Body of pancreas (tissue), 4 donors: ENCODE data around the gene CYB5A. TPM values are rescaled to one million over a fixed set of nuclear protein-coding genes. Genes with fewer than 3 reads are reported as not detected.

Experiments
- ATAC-seq: fragments of 150-250 bp; one replicate; pipeline ENCODE4 v1.9.1; 2016
- DNase-seq, 4 donors: peaks; one replicate each; pipeline ENCODE4 v3.0.0-alpha.2; 2019
- H3K27ac ChIP-seq, 4 donors: fragments of 200-600 bp; sonication (generic); 1 replicate in 3 of 4; 2 replicates in 1 of 4; pipeline versions ENCODE4 v1.5.1 to v1.6.1; 2016 to 2019; ENCODE audit warnings: mild to moderate bottlenecking in 1 of 4, mixed read lengths in 1 of 4, moderate library complexity in 1 of 4
- H3K27me3 ChIP-seq, 2 donors: fragments of 200-600 bp; sonication (generic); one replicate each; pipeline ENCODE4 v1.6.0; 2016; ENCODE audit warnings: mild to moderate bottlenecking in 1 of 2
- H3K36me3 ChIP-seq, 2 donors: fragments of 200-600 bp; sonication (generic); replicated peaks in 1 of 2; 2 replicates each; pipeline ENCODE4 v1.5.1; 2016; ENCODE audit warnings: low read depth in 2 of 2; ENCODE audit not compliant: insufficient read depth in 1 of 2
- H3K4me1 ChIP-seq: fragments of 200-600 bp; sonication (generic); one replicate; pipeline ENCODE4 v1.6.0; 2016
- H3K4me3 ChIP-seq, 2 donors: fragments of 200-600 bp; sonication (generic); 1 replicate in 1 of 2; 2 replicates in 1 of 2; pipeline ENCODE4 v1.5.1; 2016 to 2019
- H3K9me3 ChIP-seq, 3 donors: fragments of 200-600 bp; sonication (generic); 1 replicate in 2 of 3; 2 replicates in 1 of 3; pipeline ENCODE4 v1.5.1; 2016
- CTCF ChIP-seq, 7 experiments: fragments of 450-650 bp in 4 of 7; fragments of 200-600 bp in 3 of 7; sonication (generic) in 3 of 7; IDR thresholded peaks; one replicate each; pipeline ENCODE4 v1.5.1; 2016 to 2019; ENCODE audit warnings: antibody characterized with exemption in 7 of 7
- POLR2A ChIP-seq, 3 donors: fragments of 450-650 bp; IDR thresholded peaks; one replicate each; pipeline ENCODE4 v1.6.1; 2016; ENCODE audit warnings: antibody characterized with exemption in 3 of 3, mild to moderate bottlenecking in 2 of 3
- WGBS, 2 donors: methylation state at CpG; one replicate each; pipeline ENCODE4 v1.1.5; 2017; 5-methylcytosine and 5-hydroxymethylcytosine counted together
- intact Hi-C: fragments of 100-400 bp; cut with DNase I; formaldehyde crosslinking; loops from one replicate; pipeline ENCODE4 v1.15.1; 2023
- total RNA-seq, 2 donors: library from RNA; depleted of rRNA; stranded (reverse); fragments of >200 nt; gene quantifications; one replicate each; pipeline ENCODE4 v1.1.0, GENCODE V29; 2016

Gene CYB5A
- total RNA-seq, 2 donors from 2014 or later, result 209 to 264 TPM

- H3K27ac ChIP-seq, result peak overlapping the region in 3 of 4 donors; percentile 15 to 51 (median 45)
- ATAC-seq, result no peak
- no peak overlapping the region for H3K4me3 ChIP-seq
These were observed 25.6 kb downstream of the CYB5A start for GRCh38 chr18:74266161-74266560.

GRCh38 chr18:74265546-74266098 lies 26.1 kb downstream of the CYB5A start:
- no peak for DNase-seq
- peak overlapping the region in 3 of 4 donors; percentile 15 to 51 (median 45) for H3K27ac ChIP-seq

More at GRCh38 chr18:74266161-74266560, 25.6 kb downstream of the CYB5A start:
- H3K4me1 ChIP-seq, result peaks cover 43% of the 10 kb centered on the region
- H3K9me3 ChIP-seq, result no peaks in the 10 kb centered on the region
- peaks cover 0 to 5% of the 10 kb centered on the region in 2 donors for H3K36me3 ChIP-seq
- H3K27me3 ChIP-seq, result no peaks in the 10 kb centered on the region
- no peak for TF ChIP-seq POLR2A (IDR thresholded peaks at IDR 0.05)
- TF ChIP-seq CTCF (IDR thresholded peaks at IDR 0.05), result no peak
- DNase-seq, result no peak
- 21 to 48% methylated on average over 9 of the region's 9 CpGs for WGBS, 2 donors
- intact Hi-C loops, result no loop called here

GRCh38 chr18:74264303-74265020 lies 27.3 kb downstream of the CYB5A start:
- no peak for TF ChIP-seq CTCF (IDR thresholded peaks at IDR 0.05)
- no peak for TF ChIP-seq POLR2A (IDR thresholded peaks at IDR 0.05)
- Histone ChIP-seq H3K36me3 (peaks cover 0 to 5% of the 10 kb centered on the region in 2 donors), H3K4me3 (no peak overlapping the region), H3K27me3 (no peaks in the 10 kb centered on the region), H3K27ac (no peak overlapping the region), H3K4me1 (peaks cover 26% of the 10 kb centered on the region), H3K9me3 (no peaks in the 10 kb centered on the region)
- 62 to 70% methylated on average over 10 of the region's 10 CpGs for WGBS, 2 donors
- DNase-seq (no peak), ATAC-seq (no peak)
- intact Hi-C loops, result no loop called here

More at GRCh38 chr18:74265546-74266098, 26.1 kb downstream of the CYB5A start:
- peaks cover 38% of the 10 kb centered on the region for H3K4me1 ChIP-seq
- TF ChIP-seq POLR2A (IDR thresholded peaks at IDR 0.05), result no peak
- no peak for TF ChIP-seq CTCF (IDR thresholded peaks at IDR 0.05)
- intact Hi-C loops, result no loop called here
- H3K9me3 ChIP-seq, result no peaks in the 10 kb centered on the region
- H3K36me3 ChIP-seq, result peaks cover 0 to 5% of the 10 kb centered on the region in 2 donors
- WGBS, 2 donors, result 69 to 83% methylated on average over 4 to 8 of the region's 8 CpGs
- no peak overlapping the region for H3K4me3 ChIP-seq
- no peaks in the 10 kb centered on the region for H3K27me3 ChIP-seq
- no peak for ATAC-seq

GRCh38 chr18:74261053-74261713 lies 30.6 kb downstream of the CYB5A start:
- no peaks in the 10 kb centered on the region for H3K27me3 ChIP-seq
- 67 to 69% methylated on average over 6 of the region's 6 CpGs for WGBS, 2 donors
- no peak for DNase-seq
- peaks cover 0 to 7% of the 10 kb centered on the region in 2 donors for H3K36me3 ChIP-seq
- peaks cover 5% of the 10 kb centered on the region for H3K4me1 ChIP-seq
- ATAC-seq, result no peak
- no peaks in the 10 kb centered on the region for H3K9me3 ChIP-seq
- intact Hi-C loops, result no loop called here
- no peak overlapping the region for H3K27ac ChIP-seq
- H3K4me3 ChIP-seq, result no peak overlapping the region
- no peak for TF ChIP-seq POLR2A (IDR thresholded peaks at IDR 0.05)
- TF ChIP-seq CTCF (IDR thresholded peaks at IDR 0.05), result no peak
